ENCODE data around the gene ARHGAP10.
A peak's percentile ranks its signal among the peaks of the same experiment; 100 is the strongest.
"Not testable (repeated sequence)": the region's sequence is repeated elsewhere in the genome, so short reads cannot be mapped to it uniquely, and the experiment has no call there.

ARHGAP10 gene

GRCh38 chr4:147846318-147847155, 114.6 kb downstream of the ARHGAP10 start:
- no peak for DNase-seq

- no peak for DNase-seq
Observed at GRCh38 chr4:147847751-147848590, 116.1 kb downstream of the ARHGAP10 start.

- no peak for DNase-seq
Observed at GRCh38 chr4:147848634-147849033, 116.7 kb downstream of the ARHGAP10 start.

- DNase-seq, result no peak
Observed at GRCh38 chr4:147851135-147851534, 119.2 kb downstream of the ARHGAP10 start.

GRCh38 chr4:147853706-147854105, 121.8 kb downstream of the ARHGAP10 start:
- no peak for DNase-seq

- DNase-seq, result no peak
Observed at GRCh38 chr4:147854154-147854553, 122.3 kb downstream of the ARHGAP10 start.

- DNase-seq, result no peak
Observed at GRCh38 chr4:147855571-147856009, 123.7 kb downstream of the ARHGAP10 start.

GRCh38 chr4:147860960-147861359, 129.1 kb downstream of the ARHGAP10 start:
- peak in 4 of 56 donors; percentile 3 to 8 (median 4) for DNase-seq

GRCh38 chr4:147862043-147862692, 130.3 kb downstream of the ARHGAP10 start:
- peak in 1 of 56 donors; percentile 2 for DNase-seq

- no peak for DNase-seq
Observed at GRCh38 chr4:147863111-147863747, 131.3 kb downstream of the ARHGAP10 start.

GRCh38 chr4:147863808-147864472, 132.1 kb downstream of the ARHGAP10 start:
- DNase-seq, result no peak

GRCh38 chr4:147864607-147865006, 132.7 kb downstream of the ARHGAP10 start:
- no peak for DNase-seq

GRCh38 chr4:147865926-147866325, 134.0 kb downstream of the ARHGAP10 start:
- DNase-seq, result no peak

GRCh38 chr4:147866532-147867271, 134.8 kb downstream of the ARHGAP10 start:
- peak; percentile 8 to 97 (median 77) for DNase-seq

- no peak for DNase-seq
Observed at GRCh38 chr4:147874109-147874508, 142.2 kb downstream of the ARHGAP10 start.

GRCh38 chr4:147877308-147877771, 145.5 kb downstream of the ARHGAP10 start:
- no peak for DNase-seq

- DNase-seq, result no peak
Observed at GRCh38 chr4:147879676-147880075, 147.8 kb downstream of the ARHGAP10 start.

- no peak for DNase-seq
Observed at GRCh38 chr4:147880511-147880910, 148.6 kb downstream of the ARHGAP10 start.

- DNase-seq, result no peak
Observed at GRCh38 chr4:147884536-147884935, 152.6 kb downstream of the ARHGAP10 start.

- not testable (repeated sequence) for DNase-seq
Observed at GRCh38 chr4:147885216-147885615, 153.3 kb downstream of the ARHGAP10 start.

Data from amygdala (tissue), 56 donors.